K562 (cell line): ENCODE data around the gene RNU6-1. TPM values are rescaled to one million over a fixed set of nuclear protein-coding genes. Genes with fewer than 3 reads are reported as not detected.

Experiments used
- ATAC-seq: fragments of 200-7000 bp; cut with Tn5 transposase; 3 replicates; pipeline ENCODE4 v1.9.1; 2020; ENCODE audit warnings: moderate library complexity
- Bru-seq: library from RNA; stranded (reverse); fragments of 400-500 nt; gene quantifications from one replicate; lab custom pipeline; 2021; lab: Mats Ljungman, UMichigan
- BruChase-seq, 2 experiments: library from RNA; stranded (reverse); fragments of 400-500 nt; gene quantifications; one replicate each; lab custom pipeline; 2021; lab: Mats Ljungman, UMichigan
- BruUV-seq: library from RNA; stranded (reverse); fragments of 400-500 nt; replicated peaks from 2 replicates; lab custom pipeline; 2021; lab: Mats Ljungman, UMichigan
- CTCF ChIA-PET: fragments of 300-600 bp; formaldehyde crosslinking; extraction: SDS; loops from one replicate; lab custom pipeline; 2021; ENCODE audit warnings: low intra/inter-chr PET ratio; lab: Yijun Ruan, JAX
- POLR2A ChIA-PET: fragments of 300-600, 350-650 bp; sonication (Branson Sonifier 250); formaldehyde crosslinking; extraction: SDS; loops from one replicate; lab custom pipeline; 2021; ENCODE audit warnings: antibody characterized with exemption, inconsistent platforms; lab: Yijun Ruan, JAX
- DNase-seq, 4 experiments: peaks; one replicate each; pipeline versions ENCODE4 v3.0.0 to v3.0.0-alpha.2; 2011 to 2018; ENCODE audit warnings: low spot score in 3 of 4, mixed read lengths in 3 of 4; ENCODE audit errors: extremely low read depth in 1 of 4
- FAIRE-seq: peaks from 2 replicates; lab custom pipeline; 2011; peaks lifted over from hg19 to GRCh38; lab: Jason Lieb, UNC
- H2AFZ ChIP-seq: 2 replicates; pipeline ENCODE4 v1.6.0; 2011; ENCODE audit warnings: low read depth, low read length, control low read depth, inconsistent platforms
- H3K27ac ChIP-seq: fragments of 200-600 bp; 3 replicates; pipeline ENCODE4 v1.8.0; 2011; ENCODE audit warnings: low read depth, mild to moderate bottlenecking, control low read depth, inconsistent platforms, low read length, moderate library complexity, mixed read lengths; ENCODE audit errors: extremely low read depth
- H3K27me3 ChIP-seq, 2 experiments: fragments of 300-600 bp in 1 of 2; 2 replicates in 1 of 2; 3 replicates in 1 of 2; pipeline versions ENCODE4 v1.6.0 to v1.8.0; 2011; ENCODE audit warnings: inconsistent platforms in 2 of 2, low read length in 2 of 2, mild to moderate bottlenecking in 1 of 2, mixed read lengths in 1 of 2, moderate library complexity in 1 of 2; ENCODE audit not compliant: control insufficient read depth in 2 of 2, insufficient read depth in 2 of 2
- H3K36me3 ChIP-seq: fragments of 300-600 bp; 3 replicates; pipeline ENCODE4 v1.8.0; 2011; ENCODE audit warnings: mild to moderate bottlenecking, low read length, inconsistent platforms; ENCODE audit not compliant: control insufficient read depth, insufficient read depth
- H3K4me1 ChIP-seq, 2 experiments: fragments of 200-600 bp in 1 of 2; replicated peaks in 1 of 2; 2 replicates in 1 of 2; 3 replicates in 1 of 2; pipeline versions ENCODE4 v1.5.1 to v1.8.0; 2011; ENCODE audit warnings: inconsistent platforms in 2 of 2, low read length in 2 of 2, mild to moderate bottlenecking in 1 of 2, mixed read lengths in 1 of 2, moderate library complexity in 1 of 2; ENCODE audit not compliant: control insufficient read depth in 2 of 2, insufficient read depth in 2 of 2
- H3K4me2 ChIP-seq: 2 replicates; pipeline ENCODE4 v1.6.1; 2011; ENCODE audit warnings: low read length, control low read depth, inconsistent platforms, mixed read lengths; ENCODE audit not compliant: insufficient read depth
- H3K4me3 ChIP-seq: fragments of 200-600 bp; sonication (generic), shearing (Covaris generic); 2 replicates; pipeline ENCODE4 v1.5.1; 2016; ENCODE audit warnings: control low read depth, inconsistent platforms
- H3K79me2 ChIP-seq: fragments of 200-600 bp; 3 replicates; pipeline ENCODE4 v1.8.0; 2011; ENCODE audit warnings: low read length, inconsistent platforms; ENCODE audit not compliant: control insufficient read depth, insufficient read depth
- H3K9ac ChIP-seq, 2 experiments: 2 replicates each; pipeline versions ENCODE4 v1.6.0 to v1.6.1; 2011; ENCODE audit warnings: low read depth in 2 of 2, low read length in 2 of 2, control low read depth in 1 of 2, inconsistent platforms in 1 of 2, mild to moderate bottlenecking in 1 of 2, mixed read lengths in 1 of 2; ENCODE audit not compliant: insufficient read depth in 1 of 2
- H3K9me1 ChIP-seq: one replicate; pipeline ENCODE4 v1.6.0; 2011; ENCODE audit warnings: inconsistent platforms, mild to moderate bottlenecking, low read length, moderate library complexity; ENCODE audit not compliant: control insufficient read depth, insufficient read depth
- H3K9me3 ChIP-seq: replicated peaks from 2 replicates; pipeline ENCODE4 v1.5.1; 2011; ENCODE audit warnings: low read depth, low read length, inconsistent platforms; ENCODE audit not compliant: control insufficient read depth, insufficient read depth
- H4K20me1 ChIP-seq: replicated peaks from 2 replicates; pipeline ENCODE4 v1.6.1; 2011; ENCODE audit warnings: low read length, inconsistent platforms, mixed read lengths; ENCODE audit not compliant: control insufficient read depth, insufficient read depth
- ADNP ChIP-seq: fragments of 200-800 bp; sonication (Bioruptor generic); IDR thresholded peaks from 2 replicates; pipeline ENCODE4 v1.6.1; 2016; ENCODE audit warnings: missing genetic modification characterization, missing compliant biosample characterization
- FOSL1 ChIP-seq: fragments of 200-800 bp; sonication (Bioruptor generic); conservative IDR thresholded peaks from 2 replicates; pipeline ENCODE4 v1.6.1; 2016; ENCODE audit warnings: missing genetic modification characterization, missing compliant biosample characterization
- GABPA ChIP-seq: fragments of 200-800 bp; sonication (Bioruptor generic); conservative IDR thresholded peaks from 2 replicates; pipeline ENCODE4 v1.6.1; 2016; ENCODE audit warnings: low read depth, missing genetic modification characterization, missing compliant biosample characterization
- HDAC2 ChIP-seq: fragments of 450-650 bp; IDR thresholded peaks from 2 replicates; pipeline ENCODE4 v1.6.1; 2016; ENCODE audit warnings: mild to moderate bottlenecking
- KAT7 ChIP-seq: sonication (generic); formaldehyde crosslinking; IDR thresholded peaks from 2 replicates; pipeline ENCODE4 v1.8.0; 2022; ENCODE audit warnings: missing genetic modification reagents, mild to moderate bottlenecking, borderline replicate concordance
- MAZ ChIP-seq, 2 experiments: fragments of 450-650 bp in 1 of 2; sonication (generic) in 1 of 2; formaldehyde crosslinking; IDR thresholded peaks in 1 of 2; conservative IDR thresholded peaks in 1 of 2; 2 replicates each; pipeline versions ENCODE4 v1.4.0 to v1.5.0; 2020; ENCODE audit warnings: mild to moderate bottlenecking in 1 of 2, missing genetic modification reagents in 1 of 2
- SRSF3 ChIP-seq: fragments of 200-400 bp; formaldehyde crosslinking; IDR thresholded peaks from 2 replicates; pipeline ENCODE4 v1.6.1; 2016; ENCODE audit warnings: mild to moderate bottlenecking, low read length, moderate library complexity; ENCODE audit not compliant: insufficient read depth
- TCFL5 ChIP-seq: fragments of 250-450 bp; sonication (Bioruptor Pico); conservative IDR thresholded peaks from 2 replicates; pipeline ENCODE4 v1.6.1; 2021; ENCODE audit warnings: mild to moderate bottlenecking, moderate library complexity, matching md5 sums
- ZFP30 ChIP-seq: fragments of 250-450 bp; sonication (Bioruptor Pico); IDR thresholded peaks from 2 replicates; pipeline ENCODE4 v1.8.0; 2022; ENCODE audit warnings: moderate library complexity, mild to moderate bottlenecking, inconsistent platforms, borderline replicate concordance
- WGBS: fragments of 100-300 bp; shearing (Covaris generic); methylation state at CpG from one replicate; pipeline ENCODE4 v1.1.6; 2016; ENCODE audit warnings: low coverage, mixed read lengths; ENCODE audit not compliant: insufficient coverage; ENCODE audit errors: missing lambda C conversion rate; 5-methylcytosine and 5-hydroxymethylcytosine counted together
- in situ Hi-C: fragments of 300-500 bp; cut with MboI; formaldehyde crosslinking; loops from 4 replicates; pipeline ENCODE4 v1.15.0; 2018; ENCODE audit warnings: inconsistent platforms, mixed read lengths
- intact Hi-C: fragments of 100-400 bp; cut with micrococcal nuclease; formaldehyde crosslinking; loops from 2 replicates; pipeline ENCODE4 v1.14.2; 2022
- long read RNA-seq, 3 experiments: library from polyadenylated mRNA in 2 of 3; library from RNA in 1 of 3; unstranded in 2 of 3; stranded (forward) in 1 of 3; transcript quantifications; one replicate each; pipeline ENCODE4 v2.0.0, GENCODE V29; 2019 to 2022
- polyA minus RNA-seq, 3 experiments: library from RNA; depleted of rRNA, polyadenylated mRNA; stranded (reverse); fragments of >200 nt; gene quantifications; 2 replicates each; pipeline ENCODE4 v1.2.3, GENCODE V29; 2011
- polyA plus RNA-seq, 8 experiments: library from polyadenylated mRNA; depleted of rRNA in 4 of 8; stranded (reverse) in 5 of 8; unstranded in 3 of 8; fragments of >200 nt; fragmentation: Nextera tagmentation in 2 of 8; fragmentation: Illumina TruSeq in 1 of 8; extraction: Ambion mirVana in 2 of 8; extraction: Trizol in 1 of 8; gene quantifications; 2 replicates each; pipeline versions ENCODE4 v1.2.1 to v1.2.3, GENCODE V29; 2011 to 2014; ENCODE audit warnings: inconsistent platforms in 1 of 8, missing spikeins in 1 of 8
- total RNA-seq, 7 experiments: library from RNA; depleted of rRNA in 6 of 7; stranded (reverse); fragments of >200 nt in 6 of 7; fragmentation: Illumina TruSeq in 2 of 7; extraction: Trizol in 2 of 7; gene quantifications; 2 replicates each; pipeline versions ENCODE4 v1.2.1 to v1.2.3, GENCODE V29; 2011 to 2021; ENCODE audit warnings: low replicate concordance in 1 of 7
- TF ChIP-seq, protein P1 (sequence below): fragments of 250-450 bp; sonication (Bioruptor Pico); IDR thresholded peaks from 2 replicates; pipeline ENCODE4 v1.4.0; 2020

RNU6-1 gene
- not detected in 2 replicates for total RNA-seq (2011; cell fraction: chromatin; rRNA removed; ENCODE audit: low replicate concordance)
- not detected in 2 replicates for total RNA-seq (2011; cell fraction: nucleolus; rRNA removed)
- not detected in 2 replicates for total RNA-seq (2011; cell fraction: nucleoplasm; rRNA removed)
- total RNA-seq (2014; rRNA removed) (not detected in 2 replicates), total RNA-seq (2014; rRNA removed; fragmentation: Illumina TruSeq; extraction: Trizol) (not detected in 2 replicates), total RNA-seq (2015; rRNA removed; fragmentation: Illumina TruSeq; extraction: Trizol) (not detected in 2 replicates), total RNA-seq (2021) (not detected in 2 replicates), polyA plus RNA-seq (2011; rRNA removed) (not detected in 2 replicates), polyA plus RNA-seq (2014; fragmentation: Illumina TruSeq; extraction: Trizol) (not detected in 2 replicates), polyA plus RNA-seq (2014; fragmentation: Nextera tagmentation; extraction: Ambion mirVana) (not detected), polyA plus RNA-seq (2014; rRNA removed) (not detected in 2 replicates), polyA minus RNA-seq (2011; rRNA and poly(A)+ RNA removed) (under 0.01 TPM in 2 replicates), Bru-seq, nascent RNA (percentile 38 among the genes with signal in this experiment), BruChase-seq, experiment 1, labeled RNA remaining after a 2-hour chase (percentile 35 among the genes with signal in this experiment), BruChase-seq, experiment 2, labeled RNA remaining after a 6-hour chase (not detected)
- not detected in 2 replicates for polyA plus RNA-seq (2011; cell fraction: cytosol; rRNA removed)
- polyA plus RNA-seq (2011; cell fraction: nucleus; rRNA removed): not detected in 2 replicates
- polyA plus RNA-seq (2012): not detected in 2 replicates
- 667 TPM in 1 of 2 replicates, not detected in the other for polyA minus RNA-seq (2011; cell fraction: cytosol; rRNA and poly(A)+ RNA removed)
- under 0.01 TPM in 1 of 2 replicates, not detected in the other for polyA minus RNA-seq (2011; cell fraction: nucleus; rRNA and poly(A)+ RNA removed)
- long read RNA-seq, experiment 1: 0 reads
- long read RNA-seq, experiment 2: 0 reads
- long read RNA-seq, experiment 3: 0 reads

GRCh38 chr15:67839929-67840748, at the start of gene RNU6-1:
TSS of gene RNU6-1 (minus strand) at chr15:67840045.
- FAIRE-seq (peak; percentile 98), DNase-seq (peak; percentile 93 to 96 (median 95)), ATAC-seq (peak; percentile 87)
- Histone ChIP-seq H3K27ac (peak within 1 kb of the TSS; percentile 92), H3K79me2 (no peaks in the 10 kb centered on the region), H2AFZ (peak within 1 kb of the TSS; percentile 96), H3K27me3 (peaks cover 0 to 10% of the 10 kb centered on the region in 2 experiments; a peak in 4 of 5 replicates), H3K36me3 (no peaks in the 10 kb centered on the region), H3K9me1 (no peaks in the 10 kb centered on the region), H3K4me1 (peaks cover 22 to 36% of the 10 kb centered on the region in 2 experiments), H4K20me1 (no peaks in the 10 kb centered on the region; the same call in 1 of the 2 replicates), H3K9me3 (no peaks in the 10 kb centered on the region), H3K4me3 (peak within 1 kb of the TSS; percentile 66), H3K9ac (peak within 1 kb of the TSS; percentile 89 to 97), H3K4me2 (peak within 1 kb of the TSS; percentile 85)
- BruUV-seq: TSS peak; percentile 86
- WGBS: under 1% methylated on average over 60 of the region's 62 CpGs
- ChIA-PET POLR2A (interaction anchor here (0.5 to 1.6 kb wide), 6 partner anchors 84 to 747 kb away, joined by 3 to 4 read pairs (median 3); partner anchors contain the start of gene PIAS1), CTCF (interaction anchor here (1.8 kb wide), 1 partner anchor 315 kb away, joined by 4 read pairs; no protein-coding TSS in a partner anchor)
- intact Hi-C loops: loop anchor here (10.0 kb wide), 1 partner anchor 535 kb away; no protein-coding TSS in a partner anchor
- in situ Hi-C loops: loop anchor here (5.0 to 10.0 kb wide), 2 partner anchors 383 to 905 kb away; no protein-coding TSS in a partner anchor
- TF ChIP-seq MAZ (CRISPR knock-in tag; conservative IDR thresholded peaks at IDR 0.05 in 1 of 2, IDR thresholded peaks at IDR 0.05 in 1 of 2) (peak; percentile 60 to 69; a peak in 3 of 4 replicates), FOSL1 (no peak; the same call in 1 of the 2 replicates), SRSF3 (no peak), GABPA (peak; percentile 66), ADNP (no peak), KAT7 (CRISPR knock-in tag) (peak; percentile 87; the same call in 1 of the 2 replicates), ZFP30 (no peak), HDAC2 (peak; percentile 67; the same call in 1 of the 2 replicates), TCFL5 (no peak)
- TF ChIP-seq, protein P1, sequence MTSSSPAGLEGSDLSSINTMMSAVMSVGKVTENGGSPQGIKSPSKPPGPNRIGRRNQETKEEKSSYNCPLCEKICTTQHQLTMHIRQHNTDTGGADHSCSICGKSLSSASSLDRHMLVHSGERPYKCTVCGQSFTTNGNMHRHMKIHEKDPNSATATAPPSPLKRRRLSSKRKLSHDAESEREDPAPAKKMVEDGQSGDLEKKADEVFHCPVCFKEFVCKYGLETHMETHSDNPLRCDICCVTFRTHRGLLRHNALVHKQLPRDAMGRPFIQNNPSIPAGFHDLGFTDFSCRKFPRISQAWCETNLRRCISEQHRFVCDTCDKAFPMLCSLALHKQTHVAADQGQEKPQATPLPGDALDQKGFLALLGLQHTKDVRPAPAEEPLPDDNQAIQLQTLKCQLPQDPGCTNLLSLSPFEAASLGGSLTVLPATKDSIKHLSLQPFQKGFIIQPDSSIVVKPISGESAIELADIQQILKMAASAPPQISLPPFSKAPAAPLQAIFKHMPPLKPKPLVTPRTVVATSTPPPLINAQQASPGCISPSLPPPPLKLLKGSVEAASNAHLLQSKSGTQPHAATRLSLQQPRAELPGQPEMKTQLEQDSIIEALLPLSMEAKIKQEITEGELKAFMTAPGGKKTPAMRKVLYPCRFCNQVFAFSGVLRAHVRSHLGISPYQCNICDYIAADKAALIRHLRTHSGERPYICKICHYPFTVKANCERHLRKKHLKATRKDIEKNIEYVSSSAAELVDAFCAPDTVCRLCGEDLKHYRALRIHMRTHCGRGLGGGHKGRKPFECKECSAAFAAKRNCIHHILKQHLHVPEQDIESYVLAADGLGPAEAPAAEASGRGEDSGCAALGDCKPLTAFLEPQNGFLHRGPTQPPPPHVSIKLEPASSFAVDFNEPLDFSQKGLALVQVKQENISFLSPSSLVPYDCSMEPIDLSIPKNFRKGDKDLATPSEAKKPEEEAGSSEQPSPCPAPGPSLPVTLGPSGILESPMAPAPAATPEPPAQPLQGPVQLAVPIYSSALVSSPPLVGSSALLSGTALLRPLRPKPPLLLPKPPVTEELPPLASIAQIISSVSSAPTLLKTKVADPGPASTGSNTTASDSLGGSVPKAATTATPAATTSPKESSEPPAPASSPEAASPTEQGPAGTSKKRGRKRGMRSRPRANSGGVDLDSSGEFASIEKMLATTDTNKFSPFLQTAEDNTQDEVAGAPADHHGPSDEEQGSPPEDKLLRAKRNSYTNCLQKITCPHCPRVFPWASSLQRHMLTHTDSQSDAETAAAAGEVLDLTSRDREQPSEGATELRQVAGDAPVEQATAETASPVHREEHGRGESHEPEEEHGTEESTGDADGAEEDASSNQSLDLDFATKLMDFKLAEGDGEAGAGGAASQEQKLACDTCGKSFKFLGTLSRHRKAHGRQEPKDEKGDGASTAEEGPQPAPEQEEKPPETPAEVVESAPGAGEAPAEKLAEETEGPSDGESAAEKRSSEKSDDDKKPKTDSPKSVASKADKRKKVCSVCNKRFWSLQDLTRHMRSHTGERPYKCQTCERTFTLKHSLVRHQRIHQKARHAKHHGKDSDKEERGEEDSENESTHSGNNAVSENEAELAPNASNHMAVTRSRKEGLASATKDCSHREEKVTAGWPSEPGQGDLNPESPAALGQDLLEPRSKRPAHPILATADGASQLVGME (CRISPR knock-in tag): no peak
